CD4-positive, alpha-beta T cell treated with Interleukin-6 for 4 hours (primary cell): ENCODE measurements around the gene MFNG.
"Not testable (repeated sequence)": the region's sequence is repeated elsewhere in the genome, so short reads cannot be mapped to it uniquely, and the experiment has no call there.

Experiments used
- DNase-seq: peaks from one replicate; pipeline ENCODE4 v3.0.0-alpha.2; 2020; ENCODE audit warnings: mixed read lengths

MFNG gene

GRCh38 chr22:37472418-37473006 is 13.7 kb downstream of the MFNG start:
- peak; percentile 74 for DNase-seq

- no peak for DNase-seq
Measured at GRCh38 chr22:37471727-37472417, 14.3 kb downstream of the MFNG start.

GRCh38 chr22:37470087-37470445 is 16.1 kb downstream of the MFNG start:
- no peak for DNase-seq

GRCh38 chr22:37469416-37470086 is 16.6 kb downstream of the MFNG start:
- DNase-seq, result no peak

- DNase-seq, result not testable (repeated sequence)
Measured at GRCh38 chr22:37468201-37468695, 17.9 kb downstream of the MFNG start.

GRCh38 chr22:37467391-37467955 is 18.7 kb downstream of the MFNG start:
- DNase-seq, result no peak

- DNase-seq, result no peak
Measured at GRCh38 chr22:37464181-37464580, 22.0 kb downstream of the MFNG start.

GRCh38 chr22:37462983-37463382 is 23.2 kb downstream of the MFNG start:
- peak; percentile 30 for DNase-seq

- no peak for DNase-seq
Measured at GRCh38 chr22:37462436-37462835, 23.7 kb downstream of the MFNG start.

- DNase-seq, result no peak
Measured at GRCh38 chr22:37461961-37462360, 24.2 kb downstream of the MFNG start.

GRCh38 chr22:37460684-37461083 is 25.5 kb downstream of the MFNG start:
- no peak for DNase-seq

GRCh38 chr22:37459206-37459605 is 27.0 kb downstream of the MFNG start:
- DNase-seq, result no peak

GRCh38 chr22:37457093-37457893 is 28.9 kb downstream of the MFNG start:
- DNase-seq, result peak; percentile 87

- no peak for DNase-seq
Measured at GRCh38 chr22:37456346-37456745, 29.8 kb downstream of the MFNG start.

- DNase-seq, result no peak
Measured at GRCh38 chr22:37455896-37456295, 30.3 kb downstream of the MFNG start.

- DNase-seq, result no peak
Measured at GRCh38 chr22:37454857-37455686, 31.1 kb downstream of the MFNG start.

- no peak for DNase-seq
Measured at GRCh38 chr22:37453696-37454095, 32.5 kb downstream of the MFNG start.

- DNase-seq, result no peak
Measured at GRCh38 chr22:37451218-37451617, 35.0 kb downstream of the MFNG start.

- DNase-seq, result no peak
Measured at GRCh38 chr22:37449331-37450001, 36.7 kb downstream of the MFNG start.

- DNase-seq, result no peak
Measured at GRCh38 chr22:37448516-37449127, 37.6 kb downstream of the MFNG start.

- no peak for DNase-seq
Measured at GRCh38 chr22:37445501-37445900, 40.7 kb downstream of the MFNG start.
